Activated gamma-delta T cell treated with Interleukin-2 at 50 U/mL for 16 hours (primary cell): ENCODE data around the gene DTYMK.

Source experiments
- DNase-seq: peaks from one replicate; pipeline ENCODE4 v3.0.0-alpha.2; 2020

DTYMK gene, protein sequence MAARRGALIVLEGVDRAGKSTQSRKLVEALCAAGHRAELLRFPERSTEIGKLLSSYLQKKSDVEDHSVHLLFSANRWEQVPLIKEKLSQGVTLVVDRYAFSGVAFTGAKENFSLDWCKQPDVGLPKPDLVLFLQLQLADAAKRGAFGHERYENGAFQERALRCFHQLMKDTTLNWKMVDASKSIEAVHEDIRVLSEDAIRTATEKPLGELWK

DNA sequence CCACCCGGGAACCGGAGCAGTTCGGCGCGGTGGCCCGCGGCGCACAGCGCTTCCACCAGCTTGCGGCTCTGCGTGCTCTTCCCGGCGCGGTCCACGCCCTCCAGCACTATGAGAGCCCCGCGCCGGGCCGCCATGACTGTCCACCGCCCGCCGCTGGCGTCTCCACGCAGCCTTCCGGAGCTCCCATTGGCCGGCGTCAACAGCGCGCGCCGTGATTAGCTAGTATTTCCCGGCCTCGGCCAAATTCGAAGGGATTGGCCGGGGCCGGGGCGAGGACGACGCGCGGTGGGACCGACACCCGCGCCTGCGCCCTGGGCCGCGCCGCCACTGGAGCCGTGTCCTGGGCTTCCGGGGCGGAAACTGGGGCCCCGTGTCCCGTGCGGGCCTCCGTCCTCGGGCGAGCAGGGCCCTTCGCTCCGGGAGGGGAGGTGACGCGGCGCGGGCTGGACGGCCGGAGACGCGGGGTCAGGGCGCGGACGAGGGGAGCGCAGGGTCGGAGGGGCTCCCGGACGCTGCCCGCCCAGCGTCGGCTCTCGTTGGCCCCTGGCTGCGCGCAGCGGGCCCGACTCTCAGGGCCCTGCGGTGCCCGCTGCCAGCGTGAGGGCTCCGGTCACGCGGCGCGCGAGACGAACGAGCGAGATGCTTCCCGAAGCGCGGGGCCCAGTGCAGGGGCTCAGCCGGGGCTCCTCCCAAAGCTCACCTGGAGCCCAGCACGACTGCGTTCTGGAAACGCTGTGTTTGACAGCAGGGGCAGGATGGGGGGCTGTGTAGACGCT is at the start of gene DTYMK:
TSS of gene DTYMK (minus strand) at position 166 of the 776 bp plus-strand sequence. CDS start at position 134, 32 bp downstream.
- peak; percentile 94 for DNase-seq

DNA sequence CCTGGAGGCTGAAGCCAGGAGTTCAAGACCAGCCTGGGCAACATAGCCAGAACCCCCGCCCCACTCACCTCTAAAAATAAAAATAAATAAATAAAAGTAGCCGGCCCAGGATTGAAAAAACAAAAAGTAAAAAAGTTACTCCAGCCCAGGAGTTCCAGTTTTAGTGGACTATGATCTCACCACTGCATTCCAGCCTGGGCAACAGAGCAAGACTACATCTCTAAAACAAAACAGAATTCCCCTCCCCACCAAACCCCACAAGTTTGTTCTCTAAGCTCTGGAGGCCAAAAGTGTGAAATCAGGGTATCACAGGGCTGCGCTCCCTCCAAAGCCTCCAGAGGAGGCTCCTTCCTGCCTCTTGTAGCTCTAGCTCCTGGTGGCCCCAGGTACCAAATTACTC is 49.5 kb upstream of the DTYMK start:
- no peak for DNase-seq

DNA sequence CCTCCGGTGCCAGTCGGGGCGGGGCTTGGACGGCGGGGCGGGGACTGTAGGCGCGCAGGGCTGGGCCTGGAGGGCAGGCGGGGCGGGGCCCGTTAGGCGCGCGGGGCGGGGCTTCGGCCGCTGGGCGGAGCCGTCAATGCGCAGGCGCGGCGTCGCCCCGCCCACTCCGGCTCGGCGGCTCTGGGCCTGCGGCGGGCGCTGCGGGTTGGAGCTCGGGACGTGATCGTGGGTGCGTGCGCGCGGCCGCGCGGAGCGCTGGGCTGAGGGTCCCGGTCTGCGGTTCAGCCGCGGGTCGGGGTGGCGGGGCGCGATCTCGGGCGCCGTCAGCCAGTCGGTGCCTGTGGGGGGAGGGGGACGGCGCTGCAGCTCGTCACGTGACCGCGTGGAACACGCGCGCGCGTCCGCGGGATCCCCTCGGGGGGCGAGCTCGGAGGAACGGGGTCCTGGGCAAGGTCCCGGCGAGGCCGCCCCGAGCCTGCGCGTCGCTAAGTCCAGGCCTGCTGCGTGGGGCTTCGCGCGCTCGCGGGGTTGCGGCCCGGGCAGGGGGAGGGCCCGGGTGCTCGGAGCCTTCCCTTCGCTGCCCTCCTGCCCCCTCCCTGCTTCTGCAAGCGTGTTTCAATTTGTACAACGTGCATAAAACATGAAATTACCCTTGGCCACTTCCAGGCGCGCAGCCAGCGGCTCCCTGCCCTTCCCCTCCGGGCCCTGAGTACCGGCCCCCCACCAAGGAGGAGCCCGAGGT is 48.0 kb upstream of the DTYMK start, which contains the start of gene D2HGDH:
TSS of gene D2HGDH (plus strand) at position 164 of the 742 bp plus-strand sequence. CDS start 595 bp downstream, outside the sequence.
- DNase-seq = peak; percentile 94

DNA sequence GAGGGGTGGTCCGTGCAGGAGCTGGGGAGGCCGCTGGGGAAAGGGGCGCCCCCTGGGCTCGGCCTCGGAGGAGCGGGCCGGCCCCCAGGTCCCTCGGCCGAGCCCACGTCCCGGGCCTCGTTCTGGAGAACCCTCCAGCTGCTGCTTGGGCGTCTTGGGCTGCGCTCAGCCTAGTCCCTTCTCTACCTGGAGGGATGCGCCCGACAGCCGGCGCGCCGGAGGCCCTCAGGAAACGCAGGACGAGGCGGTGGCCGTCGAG is 47.5 kb upstream of the DTYMK start:
- DNase-seq = no peak

DNA sequence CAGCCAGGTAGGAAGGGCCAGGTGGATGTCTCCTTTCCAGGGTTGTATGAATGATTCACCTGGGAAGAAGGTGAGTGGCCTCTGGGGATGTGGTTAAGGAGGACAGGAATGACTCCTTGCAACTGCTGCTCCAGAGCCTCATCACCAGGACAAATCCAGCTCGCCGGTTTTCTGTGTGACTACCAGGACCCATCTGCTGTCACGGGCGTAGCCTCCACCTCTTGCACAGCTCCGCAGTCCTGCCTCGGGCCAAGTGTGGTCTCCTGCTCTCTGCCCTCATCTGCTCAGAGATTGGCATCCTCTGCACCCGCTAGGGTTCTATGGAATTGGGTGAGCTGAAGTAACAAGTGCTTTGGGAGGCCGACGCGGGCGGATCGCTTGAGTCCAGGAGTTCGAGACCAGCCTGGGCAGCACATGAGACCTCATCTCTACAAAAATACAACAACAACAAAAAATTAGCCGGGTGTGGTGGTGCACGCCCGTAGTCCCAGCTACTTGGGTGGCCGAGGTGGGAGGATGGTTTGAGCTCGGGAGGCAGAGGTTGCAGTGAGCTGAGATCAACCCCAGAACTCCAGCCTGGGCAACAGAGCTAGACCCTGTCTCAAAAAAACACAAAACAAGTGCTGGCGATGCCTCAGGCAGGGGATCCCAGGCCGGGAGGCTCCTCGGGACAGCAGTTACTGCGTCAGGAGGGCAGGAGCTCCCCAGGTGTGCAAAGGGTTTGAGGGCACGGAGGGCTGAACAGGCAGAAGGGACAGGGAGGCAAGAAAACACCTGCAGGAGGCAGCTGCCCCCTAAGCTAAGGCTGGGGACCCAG is 47.0 kb upstream of the DTYMK start:
- DNase-seq = no peak

DNA sequence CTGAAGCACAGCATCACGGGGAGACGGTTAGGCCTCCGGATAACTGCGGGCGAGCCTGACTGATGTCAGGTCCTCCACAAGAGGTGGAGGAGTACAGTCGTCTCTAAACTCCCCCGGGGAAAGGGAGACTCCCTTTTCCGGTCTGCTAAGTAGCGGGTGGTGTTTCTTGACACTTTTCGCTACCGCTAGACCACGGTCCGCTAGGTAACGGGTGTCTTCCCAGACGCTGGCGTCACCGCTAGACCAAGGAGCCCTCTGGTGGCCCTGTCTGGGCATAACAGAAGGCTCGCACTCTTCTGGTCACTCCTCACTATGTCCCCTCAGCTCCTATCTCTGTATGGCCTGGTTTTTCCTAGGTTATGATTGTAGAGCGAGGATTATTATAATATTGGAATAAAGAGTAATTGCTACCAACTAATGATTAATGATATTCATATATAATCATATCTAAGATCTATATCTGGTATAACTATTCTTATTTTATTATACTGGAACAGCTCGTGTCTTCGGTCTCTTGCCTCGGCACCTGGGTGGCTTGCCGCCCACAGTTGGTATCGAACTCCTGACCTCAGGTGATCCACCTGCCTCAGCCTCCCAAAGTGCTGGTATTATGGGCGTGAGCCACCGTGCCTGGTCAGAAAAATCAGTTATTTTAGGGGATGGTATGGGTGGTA is 46.0 kb upstream of the DTYMK start:
- DNase-seq = peak; percentile 55

DNA sequence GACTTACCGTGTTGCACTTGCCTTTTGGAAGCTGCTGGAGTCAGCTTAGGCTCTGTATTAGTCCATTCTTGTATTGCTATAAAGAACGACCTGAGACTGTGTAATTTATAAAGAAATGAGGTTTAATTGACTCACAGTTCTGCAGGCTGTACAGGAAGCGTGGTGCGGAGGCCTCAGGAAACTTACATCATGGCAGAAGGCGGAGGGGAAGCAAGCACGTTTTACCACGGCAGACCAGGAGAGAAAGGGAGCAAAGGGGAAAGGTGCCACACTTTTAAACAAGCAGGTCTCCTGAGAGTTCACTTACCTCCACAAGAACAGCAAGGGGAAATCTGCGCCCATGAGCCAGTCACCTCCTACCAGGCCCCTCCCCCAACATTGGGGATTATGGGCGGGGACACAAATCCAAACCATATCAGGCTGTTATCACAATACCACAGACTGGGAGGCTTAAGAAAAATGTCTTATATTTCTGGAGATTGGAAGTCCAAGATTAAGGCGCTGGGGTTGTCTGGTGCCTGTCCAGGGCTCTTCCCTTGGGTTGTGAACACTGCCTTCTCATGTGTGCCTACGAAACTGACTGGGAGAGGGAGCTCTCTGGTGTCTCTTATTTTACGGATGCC is 44.2 kb upstream of the DTYMK start:
- no peak for DNase-seq

DNA sequence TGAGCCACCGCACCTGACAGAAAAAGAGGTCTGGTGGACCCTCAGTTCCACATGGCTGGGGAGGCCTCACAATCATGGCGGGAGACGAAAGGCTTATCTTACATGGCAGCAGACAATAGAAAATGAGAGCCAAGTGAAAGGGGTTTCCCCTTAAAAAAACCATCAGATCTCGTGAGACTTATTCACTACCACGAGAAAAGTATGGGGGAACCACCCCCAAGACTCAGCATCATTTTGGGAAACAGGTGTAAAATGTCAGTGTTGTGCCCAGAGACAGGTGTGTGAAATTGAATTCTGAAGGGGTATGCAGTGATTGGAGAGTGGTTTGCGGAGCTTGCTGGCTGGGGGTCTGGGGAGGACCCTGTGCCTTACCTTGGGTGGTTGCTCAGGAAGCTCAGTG is 43.3 kb upstream of the DTYMK start:
- no peak for DNase-seq

DNA sequence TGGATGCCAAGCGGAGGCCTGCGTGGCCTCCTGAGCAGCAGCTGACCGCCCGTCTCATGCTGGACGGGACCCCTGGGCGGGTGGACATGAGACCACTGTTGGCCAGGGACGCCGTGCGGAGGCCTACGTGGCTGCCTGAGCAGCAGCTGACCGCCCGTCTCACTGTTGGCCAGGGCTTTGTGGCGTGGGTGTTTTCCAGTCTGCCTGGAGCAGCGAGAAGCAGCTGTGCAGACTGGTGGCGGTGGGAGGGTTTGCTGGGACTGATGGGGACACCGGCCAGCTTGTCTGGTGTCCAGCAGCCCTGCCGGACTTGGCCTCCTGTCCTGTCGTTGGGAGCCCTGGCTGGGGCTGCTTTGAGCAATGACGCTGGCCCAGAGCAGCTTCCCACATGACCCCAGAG is 42.0 kb upstream of the DTYMK start:
- no peak for DNase-seq

DNA sequence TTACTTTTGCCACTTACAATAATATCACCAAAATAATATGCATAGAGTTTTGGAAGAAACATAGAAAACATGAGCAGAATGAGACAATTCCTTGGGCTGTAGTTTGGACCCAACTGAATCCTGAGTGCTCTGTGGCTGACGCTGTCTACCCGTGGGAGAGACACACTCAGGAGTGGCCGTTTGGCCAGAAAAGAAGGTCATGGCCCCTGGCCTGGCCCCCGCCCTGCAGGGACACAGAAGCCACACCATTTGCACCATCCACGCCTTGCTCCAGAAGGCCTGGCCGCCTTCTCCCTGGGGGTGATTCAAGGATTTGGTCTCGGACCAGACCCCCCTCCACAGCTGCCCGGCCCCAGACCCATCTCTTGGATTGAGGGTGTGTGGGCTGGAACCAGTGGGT is 41.4 kb upstream of the DTYMK start:
- DNase-seq = no peak

DNA sequence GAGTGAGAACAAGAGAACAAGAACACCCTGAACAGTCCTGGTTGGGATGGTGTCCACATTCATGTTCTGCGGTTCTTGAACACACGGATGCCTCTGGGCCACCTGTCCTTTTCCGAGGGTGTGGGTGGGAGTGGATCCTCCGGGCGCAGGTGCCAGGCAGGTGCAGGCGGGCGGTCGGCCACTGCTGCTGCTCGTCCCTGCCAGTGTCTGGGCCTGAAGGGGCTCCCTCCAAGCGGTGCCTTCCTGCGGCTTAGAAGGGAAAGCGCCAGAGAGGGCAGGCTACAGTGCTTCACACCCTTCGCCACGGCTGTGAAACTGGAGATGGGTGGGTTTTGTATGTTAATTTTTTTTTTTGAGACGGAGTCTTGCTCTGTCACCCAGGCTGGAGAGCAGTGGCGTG is 39.8 kb upstream of the DTYMK start:
- DNase-seq = no peak

DNA sequence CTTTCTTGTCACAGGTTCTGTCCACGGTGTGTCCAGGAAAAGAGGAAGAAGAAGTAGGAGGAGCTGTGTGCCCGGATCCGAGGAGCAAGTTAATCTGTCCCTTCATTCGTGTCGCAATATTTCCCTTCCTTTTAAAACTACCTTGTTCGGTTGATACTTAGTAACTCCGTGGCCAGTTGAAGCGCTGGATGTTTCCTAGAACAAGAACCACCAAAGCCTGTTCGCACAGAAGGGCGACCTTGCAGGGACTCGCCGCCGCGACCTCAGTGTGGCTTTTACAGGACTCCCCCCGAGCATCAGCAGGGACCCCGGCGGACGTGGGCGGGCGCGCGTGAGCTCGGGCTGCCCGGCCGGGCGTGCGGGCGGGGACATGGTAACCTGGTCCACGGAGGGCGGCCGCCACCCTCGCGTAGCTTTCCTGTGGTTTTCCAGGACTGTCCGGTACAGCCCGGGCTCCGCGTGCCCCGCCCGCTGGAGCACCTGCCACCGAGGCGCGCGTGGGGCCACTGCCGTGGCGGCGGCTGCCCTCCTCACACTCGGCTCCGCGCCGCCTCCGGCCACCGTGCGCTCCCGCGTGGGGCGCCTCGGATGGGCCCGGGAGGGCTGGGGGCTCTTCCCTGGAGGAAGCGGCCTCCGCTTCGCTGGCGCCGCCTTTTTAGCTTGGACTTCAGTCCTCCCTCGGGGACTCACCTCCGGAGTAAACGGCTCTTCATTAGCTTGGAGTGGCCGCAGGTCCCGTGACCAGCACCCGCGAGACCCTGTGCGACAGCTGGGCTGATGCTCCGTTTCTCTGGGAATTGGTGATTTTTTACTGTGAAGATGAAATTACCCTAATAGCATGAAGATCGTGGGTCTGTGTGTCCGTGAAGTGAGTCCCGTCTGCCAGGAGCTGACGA is 38.6 kb upstream of the DTYMK start:
- no peak for DNase-seq

DNA sequence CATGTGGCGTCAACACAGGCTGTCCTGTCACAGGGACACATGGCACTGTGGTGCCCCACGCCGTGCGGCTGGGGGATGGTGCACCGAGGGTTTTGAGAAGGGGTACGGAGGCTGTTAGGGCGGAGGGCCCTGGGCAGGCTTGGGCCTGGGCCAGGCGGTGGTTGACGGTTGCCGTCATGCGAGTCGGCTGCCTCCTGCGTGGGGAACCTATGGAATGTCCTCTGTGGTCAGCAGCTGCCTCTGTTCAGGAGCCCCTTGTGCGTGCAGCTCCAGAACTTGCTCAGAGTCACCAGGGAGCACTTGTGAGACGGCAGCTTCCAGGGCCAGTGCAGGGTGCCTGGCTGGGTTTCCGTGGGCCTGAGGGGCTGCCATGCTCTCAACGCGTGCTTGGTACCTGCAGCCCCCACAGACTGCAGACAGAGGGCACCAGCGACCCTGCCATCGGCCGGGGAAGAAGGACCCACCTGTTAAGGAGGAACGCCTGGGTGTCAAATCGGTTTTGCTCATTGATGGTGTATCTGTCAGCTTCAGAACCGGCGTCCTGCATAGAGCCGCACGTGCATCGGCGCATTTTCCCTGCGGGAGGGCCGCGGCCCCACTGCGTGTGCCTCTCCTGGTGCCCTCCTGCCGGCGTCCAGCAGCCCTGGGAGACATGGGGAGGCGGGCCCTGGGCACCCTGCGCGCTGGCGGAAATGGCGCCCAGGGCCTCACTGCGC is 37.8 kb upstream of the DTYMK start:
- DNase-seq = peak; percentile 32

DNA sequence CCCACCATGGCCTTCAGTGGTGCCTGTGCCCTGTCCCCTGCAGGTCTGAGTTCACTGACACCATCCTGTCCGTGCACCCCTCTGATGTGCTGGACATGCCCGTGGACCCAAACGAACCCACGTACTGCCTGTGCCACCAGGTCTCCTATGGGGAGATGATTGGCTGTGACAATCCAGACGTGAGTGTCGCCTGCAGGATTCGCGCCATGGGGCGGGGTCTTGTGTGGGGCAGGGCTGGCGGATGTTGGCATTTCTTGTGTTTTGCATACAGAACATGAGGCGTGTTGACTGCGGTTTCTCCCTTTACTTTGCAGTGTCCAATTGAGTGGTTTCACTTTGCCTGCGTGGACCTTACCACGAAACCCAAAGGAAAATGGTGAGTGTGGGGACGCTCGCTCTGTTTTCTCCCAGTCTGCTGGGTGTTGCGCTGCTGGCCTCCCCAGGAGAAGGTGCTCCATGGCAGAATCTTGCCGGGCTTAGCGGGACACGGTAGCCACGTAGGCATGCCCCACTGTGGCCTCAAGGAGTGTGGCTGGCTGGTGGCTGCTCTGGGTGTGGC is 36.4 kb upstream of the DTYMK start:
- DNase-seq = no peak

DNA sequence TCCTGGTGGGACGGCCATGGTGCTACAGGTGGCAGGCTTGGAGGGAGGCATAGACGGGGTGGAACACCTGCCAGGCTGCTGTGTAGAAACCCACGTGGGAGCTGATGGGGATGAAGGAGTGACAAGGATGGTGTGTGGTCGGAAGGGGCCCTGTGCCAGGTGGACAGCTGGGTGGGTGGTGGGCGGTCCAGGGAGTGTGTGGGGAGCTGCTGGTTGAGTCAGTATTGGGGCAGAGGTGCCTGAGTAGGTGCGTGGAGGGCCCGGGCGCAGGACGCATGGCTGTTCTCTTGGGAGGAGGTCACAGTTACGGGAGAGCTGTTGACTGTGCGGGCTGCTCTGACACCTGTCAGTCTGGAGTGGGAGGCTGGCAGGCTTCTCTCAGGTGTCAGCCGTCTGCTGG is 35.2 kb upstream of the DTYMK start:
- no peak for DNase-seq

DNA sequence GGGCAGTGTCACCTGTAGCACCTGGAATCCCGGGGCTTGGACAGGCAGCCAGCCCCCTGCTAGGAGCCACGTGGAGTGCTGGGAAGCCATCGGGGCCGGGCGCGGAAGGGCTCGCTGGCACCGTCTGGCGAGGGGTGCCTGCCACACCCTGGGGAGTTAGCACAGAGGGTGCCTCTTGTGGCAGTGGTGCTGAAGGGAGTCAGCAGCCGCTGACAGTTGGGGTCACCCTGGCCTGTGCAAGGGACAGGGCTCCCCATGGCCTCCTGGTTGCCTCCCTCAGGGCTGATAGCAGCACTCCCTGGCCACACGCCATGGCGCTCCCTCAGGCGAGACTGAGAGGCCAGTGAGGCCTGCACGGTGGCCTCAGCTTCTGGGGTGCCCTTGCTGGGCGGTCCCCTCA is 33.9 kb upstream of the DTYMK start:
- DNase-seq = no peak

DNA sequence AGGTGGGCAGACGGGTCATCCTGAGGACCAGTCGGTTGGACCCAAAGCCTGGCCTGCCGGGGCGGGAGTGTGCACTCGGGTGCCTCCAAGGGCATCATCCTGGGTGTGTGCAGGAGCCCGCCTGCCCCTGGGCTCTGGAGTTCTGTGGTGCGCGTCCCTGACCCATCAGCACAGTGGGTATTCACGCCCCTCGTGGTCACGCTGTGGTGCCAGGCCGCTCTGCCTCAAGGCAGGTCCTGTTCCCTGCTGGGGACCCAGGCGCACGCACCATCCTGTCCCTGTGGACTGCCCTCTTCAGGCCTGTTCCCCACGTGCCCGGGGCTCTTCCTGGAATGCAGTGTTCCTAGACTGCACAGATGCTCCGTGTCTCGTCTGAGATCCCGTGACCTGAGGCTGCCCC is 33.5 kb upstream of the DTYMK start:
- DNase-seq = no peak

DNA sequence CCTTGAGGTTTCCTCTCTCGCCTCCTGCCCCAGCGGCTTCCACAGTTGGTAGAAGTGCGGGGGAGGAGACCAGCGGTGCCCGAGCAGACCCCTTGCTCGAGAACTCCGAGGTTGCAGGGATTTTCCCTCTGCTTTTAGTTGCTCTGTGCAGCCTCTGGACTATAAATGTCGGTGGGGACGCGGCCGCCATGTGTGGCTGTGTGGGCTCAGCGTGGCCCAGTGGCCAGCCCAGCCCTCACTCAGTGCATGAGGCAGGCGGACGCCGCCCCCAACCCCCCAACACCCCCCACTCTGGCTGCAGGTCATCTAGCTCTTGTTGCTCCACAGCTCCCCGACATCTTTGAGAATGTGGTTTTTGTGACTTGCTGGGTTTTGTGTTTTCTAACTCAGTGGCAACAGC is 32.5 kb upstream of the DTYMK start:
- no peak for DNase-seq

DNA sequence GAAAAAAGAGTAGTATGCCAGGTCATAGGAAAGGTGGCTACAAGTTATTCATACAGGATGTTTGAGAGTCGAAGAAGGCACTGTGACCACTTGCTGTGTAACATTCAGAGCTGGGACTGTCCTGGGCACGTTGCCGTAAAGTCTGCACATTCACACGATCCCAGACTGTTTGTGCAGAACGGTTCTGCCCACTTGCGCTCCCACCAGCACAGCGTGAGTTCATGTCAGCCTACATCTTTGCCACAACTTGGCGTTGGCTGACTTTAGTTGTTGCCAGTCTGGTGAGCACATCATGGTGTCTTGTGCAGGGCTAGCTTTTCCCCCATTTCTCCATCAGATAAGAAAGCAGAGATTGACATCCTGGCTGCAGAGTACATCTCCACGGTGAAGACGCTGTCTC is 22.3 kb upstream of the DTYMK start:
- DNase-seq = no peak

DNA sequence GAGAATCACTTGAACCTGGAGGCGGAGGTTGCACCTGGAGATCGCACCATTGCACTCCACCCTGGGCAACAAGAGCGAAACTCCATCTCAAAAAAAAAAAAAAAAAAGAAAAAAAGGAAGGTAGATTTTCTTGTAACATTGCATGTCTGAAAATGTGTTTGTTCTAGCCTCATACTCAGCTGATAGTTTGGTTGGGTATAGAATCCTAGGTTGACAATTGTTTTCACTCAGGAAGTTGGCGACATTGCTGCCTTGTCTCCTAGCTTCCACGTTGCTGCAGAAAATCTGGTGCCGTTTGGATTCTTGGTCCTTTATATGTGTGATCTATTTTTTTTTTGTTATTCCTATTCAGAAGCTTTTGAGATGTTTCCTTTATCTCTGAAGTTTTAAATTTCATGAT is 19.9 kb upstream of the DTYMK start:
- DNase-seq = no peak
